ENCODE measurements around the gene HPCAL1.

GRCh38 chr2:10297191-10297830, 5.4 kb upstream of the HPCAL1 start:
- no peak for TF ChIP-seq EZH2phosphoT487 (IDR thresholded peaks at IDR 0.05; ENCODE audit: insufficient read depth, low read depth)
- TF ChIP-seq EZH2 (IDR thresholded peaks at IDR 0.05; ENCODE audit: insufficient read depth, poor library complexity, severe bottlenecking): no peak
